B cell (primary cell): ENCODE measurements around the gene AOPEP.

Experiments used
- CTCF ChIP-seq: fragments of 200-600 bp; IDR thresholded peaks from one replicate; pipeline ENCODE4 v1.8.0; 2022; ENCODE audit warnings: antibody characterized with exemption, mild to moderate bottlenecking
- EZH2 ChIP-seq: IDR thresholded peaks from 2 replicates; pipeline ENCODE4 v1.6.1; 2012; ENCODE audit warnings: borderline replicate concordance, low read depth, mild to moderate bottlenecking, moderate library complexity, low read length; ENCODE audit not compliant: insufficient read depth, poor library complexity, severe bottlenecking

GRCh38 chr9:95078511-95078910 is 352.0 kb downstream of the AOPEP start:
- TF ChIP-seq CTCF (no peak), EZH2 (no peak)
